ENCODE data around the gene CEP128. TPM values are rescaled to one million over a fixed set of nuclear protein-coding genes. Genes with fewer than 3 reads are reported as not detected.

The CEP128 gene
- total RNA-seq, 1 experiment from 2014 or later, result 27.3 TPM

GRCh38 chr14:80587096-80587724 is 354.3 kb downstream of the CEP128 start:
- H3K4me1 ChIP-seq (ENCODE audit: insufficient read depth, low read length, poor library complexity, severe bottlenecking), result no peaks in the 10 kb centered on the region
- H3K27ac ChIP-seq (ENCODE audit: low read depth, low read length, poor library complexity, severe bottlenecking), result no peak overlapping the region
- peak; percentile 36 for DNase-seq (ENCODE audit: low spot score)
- H3K9me3 ChIP-seq (ENCODE audit: low read depth, low read length, poor library complexity, severe bottlenecking), result no peaks in the 10 kb centered on the region
- BruUV-seq (replicated peaks), result no TSS peak
- ChIA-PET POLR2A (ENCODE audit: low non-redundant PET) (no interaction called here), CTCF (interaction anchor here (0.6 to 0.7 kb wide), 2 partner anchors 390 to 1308 kb away, joined by 3 to 4 read pairs; no protein-coding TSS in a partner anchor)
- H3K27me3 ChIP-seq (replicated peaks; ENCODE audit: insufficient read depth, low read depth, low read length, poor library complexity), result no peaks in the 10 kb centered on the region
- no peaks in the 10 kb centered on the region for H3K36me3 ChIP-seq (ENCODE audit: insufficient read depth, low read length, poor library complexity, severe bottlenecking)
- TF ChIP-seq, protein P1, sequence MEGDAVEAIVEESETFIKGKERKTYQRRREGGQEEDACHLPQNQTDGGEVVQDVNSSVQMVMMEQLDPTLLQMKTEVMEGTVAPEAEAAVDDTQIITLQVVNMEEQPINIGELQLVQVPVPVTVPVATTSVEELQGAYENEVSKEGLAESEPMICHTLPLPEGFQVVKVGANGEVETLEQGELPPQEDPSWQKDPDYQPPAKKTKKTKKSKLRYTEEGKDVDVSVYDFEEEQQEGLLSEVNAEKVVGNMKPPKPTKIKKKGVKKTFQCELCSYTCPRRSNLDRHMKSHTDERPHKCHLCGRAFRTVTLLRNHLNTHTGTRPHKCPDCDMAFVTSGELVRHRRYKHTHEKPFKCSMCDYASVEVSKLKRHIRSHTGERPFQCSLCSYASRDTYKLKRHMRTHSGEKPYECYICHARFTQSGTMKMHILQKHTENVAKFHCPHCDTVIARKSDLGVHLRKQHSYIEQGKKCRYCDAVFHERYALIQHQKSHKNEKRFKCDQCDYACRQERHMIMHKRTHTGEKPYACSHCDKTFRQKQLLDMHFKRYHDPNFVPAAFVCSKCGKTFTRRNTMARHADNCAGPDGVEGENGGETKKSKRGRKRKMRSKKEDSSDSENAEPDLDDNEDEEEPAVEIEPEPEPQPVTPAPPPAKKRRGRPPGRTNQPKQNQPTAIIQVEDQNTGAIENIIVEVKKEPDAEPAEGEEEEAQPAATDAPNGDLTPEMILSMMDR (conservative IDR thresholded peaks at IDR 0.05; ENCODE audit: low read depth, low read length), result peak; percentile 67
- no peak for TF ChIP-seq EZH2 (IDR thresholded peaks at IDR 0.05; ENCODE audit: borderline replicate concordance, low read depth, low read length, poor library complexity, severe bottlenecking)
- intact Hi-C loops (cut with micrococcal nuclease; ENCODE audit: unreplicated experiment), result loop anchor here (5.0 kb wide), 1 partner anchor 375 kb away; the partner anchor contains the start of gene DIO2
- no peak overlapping the region for H3K4me3 ChIP-seq (ENCODE audit: low read depth, low read length, poor library complexity, severe bottlenecking)

- intact Hi-C loops (cut with micrococcal nuclease; ENCODE audit: unreplicated experiment), result loop anchor here (5.0 kb wide), 1 partner anchor 374 kb away; the partner anchor contains the start of gene DIO2
- ChIA-PET POLR2A (ENCODE audit: low non-redundant PET) (no interaction called here), CTCF (no interaction called here)
- Histone ChIP-seq H3K4me3 (ENCODE audit: low read depth, low read length, poor library complexity, severe bottlenecking) (no peak overlapping the region), H3K9me3 (ENCODE audit: low read depth, low read length, poor library complexity, severe bottlenecking) (no peaks in the 10 kb centered on the region), H3K27ac (ENCODE audit: low read depth, low read length, poor library complexity, severe bottlenecking) (no peak overlapping the region), H3K4me1 (ENCODE audit: insufficient read depth, low read length, poor library complexity, severe bottlenecking) (no peaks in the 10 kb centered on the region), H3K36me3 (ENCODE audit: insufficient read depth, low read length, poor library complexity, severe bottlenecking) (no peaks in the 10 kb centered on the region), H3K27me3 (replicated peaks; ENCODE audit: insufficient read depth, low read depth, low read length, poor library complexity) (no peaks in the 10 kb centered on the region)
- TF ChIP-seq EZH2 (IDR thresholded peaks at IDR 0.05; ENCODE audit: borderline replicate concordance, low read depth, low read length, poor library complexity, severe bottlenecking), result no peak
- TF ChIP-seq, protein P1 (conservative IDR thresholded peaks at IDR 0.05; ENCODE audit: low read depth, low read length), result no peak
- BruUV-seq (replicated peaks), result no TSS peak
- no peak for DNase-seq (ENCODE audit: low spot score)
Measured at GRCh38 chr14:80586131-80586530, 355.4 kb downstream of the CEP128 start.

DNA sequence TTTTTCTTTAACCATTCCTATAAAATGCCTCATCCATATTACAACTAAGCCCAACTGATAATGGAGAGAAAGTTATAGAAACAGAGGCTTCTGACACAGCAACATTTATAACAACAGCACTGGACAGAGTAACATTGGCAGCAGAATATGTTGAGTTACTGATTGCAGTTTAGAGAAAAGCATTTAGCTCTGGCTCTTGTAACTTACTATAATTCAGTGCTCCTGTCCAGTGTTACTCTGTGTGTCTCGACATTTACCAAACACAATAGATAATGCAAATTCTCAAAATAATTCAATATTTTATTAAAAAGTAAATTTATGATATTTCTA is 356.1 kb downstream of the CEP128 start:
- no TSS peak for BruUV-seq (replicated peaks)
- TF ChIP-seq EZH2 (IDR thresholded peaks at IDR 0.05; ENCODE audit: borderline replicate concordance, low read depth, low read length, poor library complexity, severe bottlenecking), result no peak
- TF ChIP-seq, protein P1 (conservative IDR thresholded peaks at IDR 0.05; ENCODE audit: low read depth, low read length), result no peak
- intact Hi-C loops (cut with micrococcal nuclease; ENCODE audit: unreplicated experiment), result loop anchor here (5.0 kb wide), 1 partner anchor 373 kb away; the partner anchor contains the start of gene DIO2
- Histone ChIP-seq H3K27ac (ENCODE audit: low read depth, low read length, poor library complexity, severe bottlenecking) (no peak overlapping the region), H3K4me1 (ENCODE audit: insufficient read depth, low read length, poor library complexity, severe bottlenecking) (no peaks in the 10 kb centered on the region), H3K27me3 (replicated peaks; ENCODE audit: insufficient read depth, low read depth, low read length, poor library complexity) (no peaks in the 10 kb centered on the region), H3K4me3 (ENCODE audit: low read depth, low read length, poor library complexity, severe bottlenecking) (no peak overlapping the region), H3K9me3 (ENCODE audit: low read depth, low read length, poor library complexity, severe bottlenecking) (no peaks in the 10 kb centered on the region), H3K36me3 (ENCODE audit: insufficient read depth, low read length, poor library complexity, severe bottlenecking) (no peaks in the 10 kb centered on the region)
- ChIA-PET CTCF (no interaction called here), POLR2A (ENCODE audit: low non-redundant PET) (no interaction called here)
- DNase-seq (ENCODE audit: low spot score), result no peak

Data from A673 (cell line).